AG04450 (cell line): ENCODE measurements around the gene DCAF12. TPM values are rescaled to one million over a fixed set of nuclear protein-coding genes. Genes with fewer than 3 reads are reported as not detected.

ENCODE experiments used
- CTCF ChIA-PET: fragments of 300-600, 350-600 bp; formaldehyde crosslinking; extraction: SDS; loops from one replicate; lab custom pipeline; 2022; ENCODE audit warnings: antibody characterized with exemption, inconsistent platforms; lab: Charles Lee
- POLR2A ChIA-PET: fragments of 350-600 bp; formaldehyde crosslinking; extraction: SDS; loops from one replicate; lab custom pipeline; 2021; ENCODE audit warnings: antibody characterized with exemption, inconsistent platforms; lab: Yijun Ruan, JAX
- DNase-seq: peaks from one replicate; pipeline ENCODE4 v3.0.0-alpha.2; 2011; ENCODE audit warnings: low read depth, low spot score
- H3K27ac ChIP-seq: one replicate; pipeline ENCODE4 v1.5.1; 2012; ENCODE audit warnings: low read depth, low read length, control low read depth
- H3K27me3 ChIP-seq: one replicate; pipeline ENCODE4 v1.6.0; 2012; ENCODE audit warnings: low read length; ENCODE audit not compliant: control insufficient read depth, insufficient read depth
- H3K4me3 ChIP-seq: 2 replicates; pipeline ENCODE4 v1.5.1; 2011; ENCODE audit warnings: mild to moderate bottlenecking, low read depth, low read length, control low read depth
- H3K9me3 ChIP-seq: 2 replicates; pipeline ENCODE4 v1.5.1; 2012; ENCODE audit warnings: low read length; ENCODE audit not compliant: control insufficient read depth, insufficient read depth
- polyA plus RNA-seq: library from polyadenylated mRNA; depleted of rRNA; stranded (reverse); fragments of >200 nt; gene quantifications from 2 replicates; pipeline ENCODE4 v1.2.3, GENCODE V29; 2011
- TF ChIP-seq, protein P1 (sequence below): IDR thresholded peaks from 2 replicates; pipeline ENCODE4 v1.5.1; 2011; ENCODE audit warnings: low read depth, low read length, control low read depth, inconsistent platforms

DCAF12 gene
- polyA plus RNA-seq, 1 experiment = 27.8 TPM

DNA sequence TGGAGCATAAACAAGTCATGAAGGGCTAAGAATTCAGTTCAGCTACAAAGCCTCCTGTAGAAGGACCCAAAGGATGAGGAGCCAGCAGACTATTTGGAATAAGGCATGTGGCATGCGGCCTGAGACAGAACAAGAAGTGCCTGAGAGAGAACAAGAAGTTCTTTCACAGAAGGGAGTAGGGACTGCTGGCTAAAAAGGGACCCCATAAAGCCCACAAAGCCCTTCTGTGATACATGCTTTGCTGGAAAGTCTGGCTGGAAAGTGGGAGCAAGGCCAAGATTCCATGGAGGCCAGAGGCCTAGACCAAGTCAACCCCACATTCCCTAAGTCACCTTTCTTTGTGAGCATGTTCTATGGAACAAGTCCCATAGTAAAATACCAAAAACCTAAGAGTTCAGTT is 41.9 kb downstream of the DCAF12 start:
- no peak for DNase-seq
- no peaks in the 10 kb centered on the region for H3K9me3 ChIP-seq
- H3K27ac ChIP-seq = no peak overlapping the region
- H3K4me3 ChIP-seq = no peak overlapping the region
- POLR2A ChIA-PET = no interaction called here
- TF ChIP-seq, protein P1, sequence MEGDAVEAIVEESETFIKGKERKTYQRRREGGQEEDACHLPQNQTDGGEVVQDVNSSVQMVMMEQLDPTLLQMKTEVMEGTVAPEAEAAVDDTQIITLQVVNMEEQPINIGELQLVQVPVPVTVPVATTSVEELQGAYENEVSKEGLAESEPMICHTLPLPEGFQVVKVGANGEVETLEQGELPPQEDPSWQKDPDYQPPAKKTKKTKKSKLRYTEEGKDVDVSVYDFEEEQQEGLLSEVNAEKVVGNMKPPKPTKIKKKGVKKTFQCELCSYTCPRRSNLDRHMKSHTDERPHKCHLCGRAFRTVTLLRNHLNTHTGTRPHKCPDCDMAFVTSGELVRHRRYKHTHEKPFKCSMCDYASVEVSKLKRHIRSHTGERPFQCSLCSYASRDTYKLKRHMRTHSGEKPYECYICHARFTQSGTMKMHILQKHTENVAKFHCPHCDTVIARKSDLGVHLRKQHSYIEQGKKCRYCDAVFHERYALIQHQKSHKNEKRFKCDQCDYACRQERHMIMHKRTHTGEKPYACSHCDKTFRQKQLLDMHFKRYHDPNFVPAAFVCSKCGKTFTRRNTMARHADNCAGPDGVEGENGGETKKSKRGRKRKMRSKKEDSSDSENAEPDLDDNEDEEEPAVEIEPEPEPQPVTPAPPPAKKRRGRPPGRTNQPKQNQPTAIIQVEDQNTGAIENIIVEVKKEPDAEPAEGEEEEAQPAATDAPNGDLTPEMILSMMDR = no peak
- CTCF ChIA-PET = interaction anchor here (1.0 to 4.2 kb wide), 2 partner anchors 11 to 168 kb away, joined by 6 to 47 read pairs; no protein-coding TSS in a partner anchor
- H3K27me3 ChIP-seq = no peaks in the 10 kb centered on the region

DNA sequence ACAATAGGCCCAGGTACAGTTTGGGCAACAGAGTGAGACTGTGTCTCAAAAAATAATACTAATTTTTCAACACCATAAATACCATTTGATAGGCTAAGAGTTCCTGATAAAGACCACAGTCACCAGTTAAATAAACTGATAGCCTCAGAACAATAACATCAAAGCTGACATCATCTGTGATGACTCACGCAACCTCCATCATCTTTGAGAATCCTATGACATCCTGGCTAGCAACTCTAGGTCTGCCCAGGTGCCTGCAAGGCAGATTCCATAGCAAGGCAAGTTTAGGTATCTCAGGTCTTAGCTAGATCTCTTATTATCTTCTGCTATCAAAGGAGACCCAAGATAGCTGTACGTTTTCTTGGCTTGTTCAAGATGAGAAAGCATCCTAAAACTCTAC is 47.3 kb downstream of the DCAF12 start:
- CTCF ChIA-PET = interaction anchor here (0.7 kb wide), 1 partner anchor 175 kb away, joined by 3 read pairs; no protein-coding TSS in a partner anchor
- DNase-seq = no peak

DNA sequence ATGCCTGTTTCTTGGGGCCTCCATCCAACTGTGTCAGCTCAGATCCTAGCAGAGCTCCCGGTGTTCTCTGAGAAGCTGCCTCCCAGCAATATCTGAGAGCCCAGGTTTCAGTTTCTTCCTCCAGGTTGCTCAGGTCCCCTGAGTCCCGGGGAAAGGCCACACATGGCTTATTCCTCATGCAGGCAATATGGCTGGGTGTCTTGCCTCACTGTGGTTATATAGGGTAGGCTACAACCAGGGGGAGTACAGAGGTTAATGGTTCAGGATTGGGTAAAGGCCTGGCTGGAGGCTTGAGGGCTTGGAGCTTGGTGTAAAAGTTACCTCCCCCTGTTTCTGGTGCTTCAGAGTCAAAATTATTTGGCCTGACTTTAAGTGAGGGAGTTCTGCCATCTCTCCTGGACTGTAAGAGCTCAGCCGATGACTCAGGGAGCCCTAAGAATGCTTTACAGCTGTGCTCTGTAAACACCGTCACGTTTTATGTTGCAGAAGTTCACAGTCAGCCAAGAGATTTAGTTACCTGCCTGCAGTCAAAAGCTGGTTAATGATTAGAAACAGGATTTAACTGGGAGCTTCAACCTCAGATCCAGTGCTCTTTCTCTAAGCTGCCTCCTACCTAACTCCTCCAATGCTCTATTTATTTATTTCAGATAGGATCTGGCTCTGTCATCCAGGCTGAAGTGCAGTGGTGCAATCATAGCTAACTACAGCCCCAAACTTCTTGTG is 53.5 kb downstream of the DCAF12 start:
- no peaks in the 10 kb centered on the region for H3K9me3 ChIP-seq
- TF ChIP-seq, protein P1 = no peak
- POLR2A ChIA-PET = interaction anchor here (0.6 to 2.4 kb wide), 6 partner anchors 24 to 180 kb away, joined by 3 to 35 read pairs (median 4); partner anchors contain the start of genes DCAF12 and UBAP2
- peak overlapping the region; percentile 91 for H3K27ac ChIP-seq
- no peak overlapping the region for H3K4me3 ChIP-seq
- CTCF ChIA-PET = interaction anchor here (0.6 to 3.4 kb wide), 30 partner anchors 9 to 334 kb away, joined by 3 to 51 read pairs (median 6); no protein-coding TSS in a partner anchor
- DNase-seq = peak; percentile 93
- no peaks in the 10 kb centered on the region for H3K27me3 ChIP-seq

More for the DNA sequence above, 47.3 kb downstream of the DCAF12 start:
- Histone ChIP-seq H3K9me3 (no peaks in the 10 kb centered on the region), H3K4me3 (no peak overlapping the region), H3K27me3 (no peaks in the 10 kb centered on the region), H3K27ac (no peak overlapping the region)
- POLR2A ChIA-PET = interaction anchor here (0.6 kb wide), 1 partner anchor 400 kb away, joined by 3 read pairs; no protein-coding TSS in a partner anchor
- TF ChIP-seq, protein P1 = no peak

DNA sequence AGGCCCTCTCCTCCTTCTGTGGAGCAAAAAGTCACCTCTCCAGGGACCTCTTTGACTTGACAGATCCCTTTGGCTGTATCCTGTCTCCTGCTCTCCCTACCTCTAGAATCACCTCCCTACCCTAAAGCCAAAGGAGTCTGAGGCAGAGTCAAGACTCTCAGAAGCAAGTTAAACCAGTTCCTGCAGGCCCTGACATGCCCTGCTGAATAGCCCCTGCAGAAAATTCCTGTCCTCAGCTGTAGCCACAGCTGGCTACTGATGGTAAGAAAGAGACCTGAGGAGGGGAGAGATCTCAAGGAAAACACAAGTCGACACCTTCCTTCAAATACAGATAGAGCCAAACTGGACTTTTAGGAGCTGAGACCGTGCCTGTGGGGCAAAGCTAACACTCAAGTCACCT is 54.1 kb downstream of the DCAF12 start:
- TF ChIP-seq, protein P1 = no peak
- H3K4me3 ChIP-seq = no peak overlapping the region
- POLR2A ChIA-PET = interaction anchor here (2.4 kb wide), 1 partner anchor 23 kb away, joined by 35 read pairs; the partner anchor contains the start of gene UBAP2
- CTCF ChIA-PET = interaction anchor here (1.6 to 3.4 kb wide), 7 partner anchors 8 to 334 kb away, joined by 14 to 51 read pairs (median 31); no protein-coding TSS in a partner anchor
- peak overlapping the region; percentile 91 for H3K27ac ChIP-seq
- no peak for DNase-seq
- H3K27me3 ChIP-seq = no peaks in the 10 kb centered on the region
- no peaks in the 10 kb centered on the region for H3K9me3 ChIP-seq
